Left lung (tissue), 10 donors: ENCODE measurements around the gene RHOF. TPM values are rescaled to one million over a fixed set of nuclear protein-coding genes. Genes with fewer than 3 reads are reported as not detected.

Source experiments
- ATAC-seq: fragments of 200-7000 bp; cut with Tn5 transposase; one replicate; pipeline ENCODE4 v1.9.1; 2020; ENCODE audit warnings: moderate library complexity
- DNase-seq, 4 donors: peaks; one replicate each; pipeline ENCODE4 v3.0.0-alpha.2; 2013 to 2020
- H3K27ac ChIP-seq, 2 donors: fragments of 200-600 bp; sonication (generic) in 1 of 2; one replicate each; pipeline versions ENCODE4 v1.5.0 to v1.8.0; 2020 to 2021
- H3K27me3 ChIP-seq, 2 donors: fragments of 200-600 bp; sonication (generic) in 1 of 2; one replicate each; pipeline versions ENCODE4 v1.5.0 to v1.8.0; 2020 to 2021
- H3K36me3 ChIP-seq, 2 donors: fragments of 200-600 bp; sonication (generic) in 1 of 2; one replicate each; pipeline versions ENCODE4 v1.5.0 to v1.8.0; 2020 to 2021
- H3K4me1 ChIP-seq, 2 donors: fragments of 200-600 bp; one replicate each; pipeline ENCODE4 v1.8.0; 2021
- H3K4me3 ChIP-seq, 2 donors: fragments of 200-600 bp; sonication (generic) in 1 of 2; one replicate each; pipeline versions ENCODE4 v1.5.0 to v1.8.0; 2020 to 2021; ENCODE audit warnings: mild to moderate bottlenecking in 1 of 2
- H3K9me3 ChIP-seq, 2 donors: fragments of 200-600 bp; sonication (generic) in 1 of 2; one replicate each; pipeline versions ENCODE4 v1.5.0 to v1.8.0; 2020 to 2021
- CTCF ChIP-seq, 2 donors: fragments of 200-600 bp; sonication (generic) in 1 of 2; IDR thresholded peaks; one replicate each; pipeline versions ENCODE4 v1.5.0 to v1.8.0; 2021; ENCODE audit warnings: antibody characterized with exemption in 2 of 2
- intact Hi-C, 2 donors: fragments of 100-400 bp; cut with DNase I; formaldehyde crosslinking; loops; one replicate each; pipeline versions ENCODE4 v1.11.2 to v1.14.2; 2022
- polyA plus RNA-seq, 6 donors: library from polyadenylated mRNA; unstranded; fragments of 120-200 nt; gene quantifications; one replicate each; pipeline ENCODE4 v1.2.1, GENCODE V29; 2013; ENCODE audit not compliant: insufficient read length in 6 of 6
- total RNA-seq, 2 donors: library from RNA; stranded (reverse); fragmentation: NEBNext Ultra II Directional; extraction: Animal tissue kit (Norgen Biotek cat#: 25700); gene quantifications; one replicate each; pipeline ENCODE4 v1.2.1, GENCODE V29; 2021
- donor health status: DM: no; HTN: yes; CAD: no.
- donor health status: DM: no; HTN: no; CAD: no.

RHOF gene
- total and polyA plus RNA-seq, 8 donors: 8.5 to 48.3 (median 12.3) TPM

GRCh38 chr12:121810833-121811433 is 17.4 kb upstream of the RHOF start:
- peaks cover 0 to 58% of the 10 kb centered on the region in 2 donors for H3K36me3 ChIP-seq

GRCh38 chr12:121810234-121810817 is 16.8 kb upstream of the RHOF start:
- no peak for TF ChIP-seq CTCF (IDR thresholded peaks at IDR 0.05)
- ATAC-seq (no peak), DNase-seq (peak in 2 of 4 donors; percentile 31 to 78)
- Histone ChIP-seq H3K27me3 (no peaks in the 10 kb centered on the region), H3K9me3 (no peaks in the 10 kb centered on the region), H3K4me3 (peak overlapping the region in 1 of 2 donors; percentile 68), H3K36me3 (peaks cover 0 to 52% of the 10 kb centered on the region in 2 donors), H3K27ac (no peak overlapping the region), H3K4me1 (peaks cover 38 to 76% of the 10 kb centered on the region in 2 donors)
- intact Hi-C loops: no loop called here

More at GRCh38 chr12:121810833-121811433, 17.4 kb upstream of the RHOF start:
- H3K4me3 ChIP-seq: peak overlapping the region in 1 of 2 donors; percentile 68
- TF ChIP-seq CTCF (IDR thresholded peaks at IDR 0.05): no peak
- no peak for ATAC-seq
- peak overlapping the region in 1 of 2 donors; percentile 80 for H3K27ac ChIP-seq
- H3K4me1 ChIP-seq: peaks cover 35 to 70% of the 10 kb centered on the region in 2 donors
- H3K27me3 ChIP-seq: no peaks in the 10 kb centered on the region
- DNase-seq: no peak
- intact Hi-C loops: no loop called here
- no peaks in the 10 kb centered on the region for H3K9me3 ChIP-seq

- DNase-seq (peak in 2 of 4 donors; percentile 30 to 81), ATAC-seq (no peak)
Observed at GRCh38 chr12:121809712-121810116, 16.2 kb upstream of the RHOF start.

GRCh38 chr12:121808623-121809022 is 15.1 kb upstream of the RHOF start:
- H3K9me3 ChIP-seq: no peaks in the 10 kb centered on the region
- peaks cover 35 to 74% of the 10 kb centered on the region in 2 donors for H3K4me1 ChIP-seq
- intact Hi-C loops: no loop called here
- H3K36me3 ChIP-seq: peaks cover 0 to 41% of the 10 kb centered on the region in 2 donors
- DNase-seq: no peak
- no peaks in the 10 kb centered on the region for H3K27me3 ChIP-seq
- ATAC-seq: no peak
- no peak overlapping the region for H3K4me3 ChIP-seq
- H3K27ac ChIP-seq: no peak overlapping the region
- no peak for TF ChIP-seq CTCF (IDR thresholded peaks at IDR 0.05)

More at GRCh38 chr12:121809712-121810116, 16.2 kb upstream of the RHOF start:
- Histone ChIP-seq H3K4me1 (peaks cover 38 to 78% of the 10 kb centered on the region in 2 donors), H3K36me3 (peaks cover 0 to 45% of the 10 kb centered on the region in 2 donors), H3K27ac (no peak overlapping the region), H3K9me3 (no peaks in the 10 kb centered on the region), H3K4me3 (no peak overlapping the region), H3K27me3 (no peaks in the 10 kb centered on the region)
- intact Hi-C loops: no loop called here
- TF ChIP-seq CTCF (IDR thresholded peaks at IDR 0.05): no peak

- intact Hi-C loops: no loop called here
- ATAC-seq: no peak
- Histone ChIP-seq H3K27ac (no peak overlapping the region), H3K36me3 (peaks cover 0 to 41% of the 10 kb centered on the region in 2 donors), H3K4me3 (no peak overlapping the region), H3K27me3 (no peaks in the 10 kb centered on the region), H3K9me3 (no peaks in the 10 kb centered on the region), H3K4me1 (peaks cover 27 to 65% of the 10 kb centered on the region in 2 donors)
- TF ChIP-seq CTCF (IDR thresholded peaks at IDR 0.05): no peak
- peak in 1 of 4 donors; percentile 41 for DNase-seq
Observed at GRCh38 chr12:121807642-121808347, 14.3 kb upstream of the RHOF start.
